ENCODE results near the gene MLLT1. TPM values are rescaled to one million over a fixed set of nuclear protein-coding genes. Genes with fewer than 3 reads are reported as not detected.

MLLT1 gene
- total RNA-seq, 1 donor from 2014 or later = 25.5 TPM

GRCh38 chr19:6185093-6185834 is 94.5 kb downstream of the MLLT1 start:
- DNase-seq (ENCODE audit: extremely low spot score in 2 of 2) = no peak
- no peak for TF ChIP-seq POLR2AphosphoS5 (IDR thresholded peaks at IDR 0.05; ENCODE audit: insufficient read depth in 1 of 2, low read depth in 1 of 2)
- intact Hi-C loops (cut with DNase I) = no loop called here

GRCh38 chr19:6181119-6181518 is 98.7 kb downstream of the MLLT1 start:
- H3K4me1 ChIP-seq = no peaks in the 10 kb centered on the region
- H3K27ac ChIP-seq = no peak overlapping the region
- no peaks in the 10 kb centered on the region for H3K27me3 ChIP-seq
- H3K36me3 ChIP-seq = no peaks in the 10 kb centered on the region
- no peaks in the 10 kb centered on the region for H3K9me3 ChIP-seq
- TF ChIP-seq CTCF (IDR thresholded peaks at IDR 0.05) (no peak), POLR2AphosphoS5 (IDR thresholded peaks at IDR 0.05; ENCODE audit: insufficient read depth in 1 of 2, low read depth in 1 of 2) (no peak), POLR2A (IDR thresholded peaks at IDR 0.05) (no peak)
- DNase-seq (ENCODE audit: extremely low spot score in 2 of 2) = no peak
- intact Hi-C loops (cut with DNase I) = no loop called here
- H3K4me3 ChIP-seq = no peak overlapping the region

More at GRCh38 chr19:6185093-6185834, 94.5 kb downstream of the MLLT1 start:
- H3K9me3 ChIP-seq = no peaks in the 10 kb centered on the region
- H3K36me3 ChIP-seq = no peaks in the 10 kb centered on the region
- no peak overlapping the region for H3K4me3 ChIP-seq
- no peaks in the 10 kb centered on the region for H3K27me3 ChIP-seq
- H3K27ac ChIP-seq = no peak overlapping the region
- no peaks in the 10 kb centered on the region for H3K4me1 ChIP-seq

GRCh38 chr19:6173190-6173589 is 106.6 kb downstream of the MLLT1 start:
- no peak overlapping the region for H3K4me3 ChIP-seq
- TF ChIP-seq CTCF (IDR thresholded peaks at IDR 0.05) (no peak), POLR2AphosphoS5 (IDR thresholded peaks at IDR 0.05; ENCODE audit: insufficient read depth in 1 of 2, low read depth in 1 of 2) (no peak), POLR2A (IDR thresholded peaks at IDR 0.05) (no peak)
- intact Hi-C loops (cut with DNase I) = no loop called here
- no peaks in the 10 kb centered on the region for H3K4me1 ChIP-seq
- DNase-seq (ENCODE audit: extremely low spot score in 2 of 2) = no peak
- no peaks in the 10 kb centered on the region for H3K27me3 ChIP-seq
- H3K27ac ChIP-seq = no peak overlapping the region
- no peaks in the 10 kb centered on the region for H3K36me3 ChIP-seq
- no peaks in the 10 kb centered on the region for H3K9me3 ChIP-seq

- Histone ChIP-seq H3K27me3 (no peaks in the 10 kb centered on the region), H3K9me3 (no peaks in the 10 kb centered on the region), H3K36me3 (no peaks in the 10 kb centered on the region), H3K27ac (no peak overlapping the region), H3K4me1 (no peaks in the 10 kb centered on the region), H3K4me3 (no peak overlapping the region)
- TF ChIP-seq POLR2AphosphoS5 (IDR thresholded peaks at IDR 0.05; ENCODE audit: insufficient read depth in 1 of 2, low read depth in 1 of 2) (no peak), CTCF (IDR thresholded peaks at IDR 0.05) (no peak), POLR2A (IDR thresholded peaks at IDR 0.05) (no peak)
- intact Hi-C loops (cut with DNase I) = no loop called here
- DNase-seq (ENCODE audit: extremely low spot score in 2 of 2) = no peak
Observed at GRCh38 chr19:6172074-6172863, 107.5 kb downstream of the MLLT1 start.

- H3K4me3 ChIP-seq = no peak overlapping the region
- H3K9me3 ChIP-seq = no peaks in the 10 kb centered on the region
- H3K4me1 ChIP-seq = no peaks in the 10 kb centered on the region
- H3K27ac ChIP-seq = no peak overlapping the region
- intact Hi-C loops (cut with DNase I) = no loop called here
- H3K36me3 ChIP-seq = no peaks in the 10 kb centered on the region
- TF ChIP-seq POLR2A (IDR thresholded peaks at IDR 0.05) = no peak
- TF ChIP-seq POLR2AphosphoS5 (IDR thresholded peaks at IDR 0.05; ENCODE audit: insufficient read depth in 1 of 2, low read depth in 1 of 2) = no peak
- TF ChIP-seq CTCF (IDR thresholded peaks at IDR 0.05) = no peak
- H3K27me3 ChIP-seq = no peaks in the 10 kb centered on the region
- no peak for DNase-seq (ENCODE audit: extremely low spot score in 2 of 2)
Observed at GRCh38 chr19:6167115-6167514, 112.7 kb downstream of the MLLT1 start.

Measured in vagina (tissue), 2 donors.